CD4-positive, alpha-beta T cell treated with Interleukin-6 at 100 ng/mL for 8 hours (primary cell): ENCODE data around the gene PHLDB2.
A peak's percentile ranks its signal among the peaks of the same experiment; 100 is the strongest.

Experiments
- DNase-seq: peaks from one replicate; pipeline ENCODE4 v3.0.0-alpha.2; 2020; ENCODE audit warnings: mixed read lengths, low spot score

Gene PHLDB2

DNA sequence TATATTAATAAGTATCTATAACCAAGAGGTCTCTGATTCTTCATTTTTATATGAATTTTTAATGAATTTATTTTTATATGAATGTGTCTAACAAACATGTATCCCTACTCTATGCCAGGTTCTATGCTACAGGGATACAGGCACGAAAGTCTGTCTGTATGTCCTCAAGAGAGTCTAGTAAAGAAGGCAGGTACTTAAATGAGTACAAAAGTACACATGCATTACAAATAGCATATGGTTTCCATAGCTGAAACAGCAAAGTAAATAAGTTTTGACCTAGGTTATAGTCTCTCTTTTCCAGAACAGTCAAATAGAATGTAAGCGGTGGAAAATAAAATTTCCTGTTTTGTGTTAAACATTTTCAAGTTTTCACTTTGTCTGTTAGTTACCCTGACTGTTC lies 106.4 kb downstream of the PHLDB2 start:
- no peak for DNase-seq

DNA sequence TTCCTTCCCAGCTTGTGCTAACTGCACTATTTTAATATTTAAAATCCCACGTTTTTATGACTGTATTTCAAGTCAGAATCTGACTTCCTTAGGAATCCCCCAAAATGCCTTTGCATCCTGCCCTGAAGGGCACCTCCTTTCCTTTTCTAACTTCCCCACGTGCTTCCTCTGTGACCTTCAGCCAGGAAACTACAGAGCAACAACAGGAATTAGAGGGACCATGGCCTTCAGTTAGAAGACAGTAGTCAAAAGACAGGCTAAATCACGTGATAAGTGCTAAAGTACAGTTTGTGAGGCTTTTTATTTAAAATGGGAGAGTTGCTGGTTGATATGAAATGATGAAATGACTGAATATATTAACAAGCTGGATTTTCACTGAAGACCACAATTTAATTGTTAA lies 108.0 kb downstream of the PHLDB2 start:
- DNase-seq = no peak

DNA sequence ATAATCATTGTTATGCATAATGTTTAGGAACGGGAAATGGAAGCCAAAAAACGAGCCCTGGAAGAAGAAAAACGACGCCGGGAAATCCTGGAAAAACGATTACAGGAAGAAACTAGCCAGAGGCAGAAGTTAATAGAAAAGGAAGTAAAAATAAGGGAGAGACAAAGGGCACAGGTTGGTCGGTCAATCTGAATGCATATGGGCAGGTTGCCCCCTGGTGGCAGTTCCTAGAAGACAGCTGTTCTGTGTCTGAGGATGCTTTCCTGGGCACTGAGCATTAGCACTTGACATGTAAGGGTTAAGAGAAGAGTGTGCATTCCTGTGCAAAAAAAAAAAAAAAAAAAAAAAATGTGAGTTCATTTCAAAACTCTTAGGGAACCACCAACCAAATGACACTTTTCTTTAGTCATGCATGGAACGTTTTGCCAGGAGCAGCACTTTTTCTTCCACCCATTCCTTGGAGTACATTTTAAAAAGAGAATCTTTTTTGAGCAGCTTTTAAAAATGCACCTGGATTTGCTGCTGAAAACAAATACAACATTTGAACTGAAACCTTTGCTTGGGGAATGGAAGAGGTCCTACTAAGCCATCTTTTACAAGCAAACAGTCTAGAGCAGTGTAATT lies 108.7 kb downstream of the PHLDB2 start:
- peak; percentile 75 for DNase-seq

DNA sequence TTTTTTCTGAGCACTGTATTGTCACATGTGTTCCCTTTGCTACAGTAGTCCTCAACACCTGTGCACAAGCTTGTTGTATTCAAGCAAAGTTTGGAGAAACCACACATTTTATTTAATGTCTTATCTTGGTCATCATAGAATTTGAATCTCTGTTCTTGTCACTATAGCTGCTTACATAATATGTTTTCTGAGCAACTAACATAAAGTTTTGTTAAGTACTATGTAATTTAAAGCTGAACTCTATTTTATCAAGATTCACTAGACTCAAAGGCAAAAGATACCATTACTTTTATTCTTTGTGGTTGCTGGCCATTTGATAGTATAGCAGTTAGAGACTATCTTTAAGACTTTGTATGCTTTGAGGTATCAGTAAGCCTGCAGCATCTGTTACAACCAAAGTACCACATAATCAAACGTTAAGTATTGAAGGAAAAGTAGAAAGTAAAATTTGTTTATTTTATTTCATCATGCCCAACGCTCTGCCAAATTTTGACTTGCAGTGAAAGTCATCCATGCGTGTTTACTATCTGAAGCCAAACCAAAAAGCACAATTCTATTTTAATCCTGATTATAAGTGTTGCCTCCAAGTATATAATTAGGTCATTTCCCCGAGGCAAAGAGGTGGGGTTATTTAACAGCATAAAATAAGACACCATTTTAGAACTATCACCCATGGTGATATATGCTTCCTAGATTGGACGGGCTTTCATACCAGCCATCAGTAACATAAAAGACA lies 109.4 kb downstream of the PHLDB2 start:
- no peak for DNase-seq

DNA sequence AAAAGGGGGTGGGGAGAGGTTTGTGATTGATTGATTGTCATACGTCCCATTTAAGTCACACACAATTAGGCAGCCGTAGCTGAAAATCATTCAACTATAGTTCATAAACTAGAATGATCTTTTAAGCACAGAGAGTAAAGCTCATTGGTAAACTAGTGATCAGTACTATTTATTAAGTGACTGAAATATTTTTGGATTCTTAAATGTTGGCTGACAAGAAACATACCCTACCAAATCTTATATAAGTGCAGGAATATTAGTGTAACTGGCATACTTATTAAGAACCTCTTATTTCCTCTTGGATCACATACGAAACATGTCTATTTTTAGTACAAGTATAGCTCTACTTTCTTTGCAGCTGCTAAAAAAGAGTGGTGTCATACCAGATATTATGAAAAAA lies 111.3 kb downstream of the PHLDB2 start:
- no peak for DNase-seq

DNA sequence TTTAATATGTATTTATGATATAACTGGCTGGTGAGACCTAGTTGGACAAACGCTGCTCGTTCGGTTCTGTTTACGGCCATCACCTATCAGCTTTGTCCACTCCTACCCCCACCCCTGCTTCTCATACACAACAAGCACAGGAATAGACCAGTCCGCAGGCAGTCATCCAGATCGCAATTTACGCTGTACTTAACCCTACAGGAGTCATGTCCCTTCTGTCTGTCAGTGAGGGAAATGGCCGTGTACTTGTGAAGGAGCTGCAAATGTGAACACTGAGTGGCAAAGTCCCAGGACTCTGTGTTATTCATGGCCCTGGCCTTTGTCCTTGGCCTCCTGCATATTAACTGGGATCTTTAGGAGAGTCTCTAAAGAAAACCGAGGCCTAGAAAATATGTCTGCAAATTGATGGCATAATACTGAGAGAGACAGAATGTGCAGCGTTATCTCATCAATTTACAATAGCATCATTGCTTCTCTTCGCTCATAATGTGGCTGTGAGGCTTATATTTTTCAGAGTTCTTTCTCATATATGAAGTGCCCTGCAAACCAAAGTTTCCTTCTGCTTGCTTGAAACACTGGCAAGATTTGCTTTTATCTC lies 112.6 kb downstream of the PHLDB2 start:
- no peak for DNase-seq

DNA sequence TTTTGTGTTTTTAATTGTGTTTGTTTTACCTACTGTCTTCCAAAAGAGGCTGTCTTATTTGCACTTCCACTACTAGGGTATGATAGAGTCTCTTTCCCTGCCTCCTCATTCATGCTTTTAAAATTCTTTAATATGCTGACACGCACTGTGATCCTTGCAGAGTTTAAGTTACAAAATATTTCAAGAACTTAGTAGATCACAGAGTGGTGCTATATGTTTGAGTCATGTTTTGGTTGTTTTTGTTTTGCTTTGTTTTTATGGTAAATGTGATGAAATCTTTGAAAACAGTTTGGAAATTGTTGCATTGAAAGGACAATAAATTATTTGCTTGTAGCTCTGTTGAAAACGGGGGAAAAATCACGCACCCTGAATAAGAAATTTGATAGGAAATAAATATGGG lies 113.8 kb downstream of the PHLDB2 start:
- DNase-seq = no peak

DNA sequence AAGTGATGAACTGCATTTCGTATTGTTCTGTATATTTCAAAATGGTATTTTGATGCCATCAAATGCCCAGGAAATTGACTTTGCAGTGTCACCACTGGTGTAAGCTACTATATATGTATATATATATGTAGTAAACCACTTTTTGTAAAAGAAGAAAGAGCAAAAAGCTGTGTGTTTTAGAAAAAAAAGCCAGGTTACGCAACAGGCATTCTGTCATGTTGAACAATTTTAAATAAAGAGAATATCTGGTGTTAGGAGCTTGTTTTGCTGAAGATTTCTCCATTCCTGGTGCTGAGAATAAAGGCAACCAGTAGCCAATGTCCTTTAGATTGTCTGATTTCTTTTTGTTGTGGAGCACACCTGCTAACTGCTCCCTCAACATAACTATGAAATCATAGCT lies 116.1 kb downstream of the PHLDB2 start:
- no peak for DNase-seq

DNA sequence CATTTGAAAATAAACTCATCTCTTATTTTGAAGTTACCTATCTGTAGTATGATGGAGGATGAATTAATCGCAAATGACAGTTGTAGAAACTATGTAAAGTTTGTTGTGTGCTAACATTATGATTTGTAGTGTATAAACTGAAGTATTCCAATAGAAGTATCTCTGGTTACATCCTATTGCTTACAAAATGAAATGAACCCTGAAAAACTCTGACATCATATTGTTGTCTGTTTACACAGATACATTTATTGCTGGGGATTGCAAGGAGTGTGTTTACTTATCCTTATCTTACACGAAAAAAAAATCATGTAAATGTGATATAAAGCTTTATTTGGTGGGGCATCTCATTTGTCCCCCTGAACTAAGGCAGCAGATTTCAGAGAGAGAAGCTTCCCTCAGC lies 117.2 kb downstream of the PHLDB2 start:
- DNase-seq = no peak

DNA sequence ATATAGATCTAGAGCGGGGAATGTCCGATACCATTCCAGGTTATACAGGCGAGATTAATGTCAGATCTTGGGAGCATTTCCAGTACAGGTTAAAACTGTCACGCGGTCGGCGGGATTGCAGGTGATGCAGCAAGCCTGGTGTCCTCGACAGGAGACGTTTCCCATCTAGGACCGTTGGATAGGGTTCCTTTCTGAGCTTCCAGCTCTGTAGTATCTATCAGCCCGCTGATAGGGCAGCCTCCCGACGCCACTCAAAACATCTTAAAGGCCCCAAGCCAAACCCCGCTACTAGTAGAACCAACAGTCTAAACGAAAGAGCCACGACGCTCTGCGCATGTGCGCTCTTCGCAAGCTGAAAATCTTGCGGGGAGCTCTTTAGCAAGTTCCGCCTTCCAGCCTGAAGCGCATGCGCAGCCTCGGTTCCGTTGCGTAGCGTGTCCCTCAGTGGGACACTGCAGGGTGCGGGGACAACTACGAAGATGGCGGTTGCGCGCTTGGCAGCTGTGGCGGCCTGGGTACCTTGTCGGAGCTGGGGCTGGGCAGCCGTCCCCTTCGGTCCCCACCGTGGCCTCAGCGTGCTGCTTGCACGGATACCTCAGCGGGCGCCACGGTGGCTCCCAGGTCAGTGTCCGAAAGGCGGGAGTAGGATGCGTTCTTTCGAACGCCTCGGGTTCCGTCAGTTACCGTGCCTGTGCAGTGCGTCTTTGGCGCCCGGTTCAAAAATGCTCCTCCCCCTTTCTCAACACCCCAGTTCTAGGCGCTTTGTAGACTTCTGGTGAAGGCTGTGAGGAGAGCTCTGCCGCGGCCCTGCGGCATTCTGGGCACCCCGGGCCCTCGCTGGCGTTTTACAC lies 119.7 kb downstream of the PHLDB2 start, which contains the start of gene ABHD10:
Gene ABHD10 (plus strand): TSS at position 444 of the 851 bp plus-strand sequence. CDS start 36 bp downstream, at position 480.
- peak; percentile 97 for DNase-seq

DNA sequence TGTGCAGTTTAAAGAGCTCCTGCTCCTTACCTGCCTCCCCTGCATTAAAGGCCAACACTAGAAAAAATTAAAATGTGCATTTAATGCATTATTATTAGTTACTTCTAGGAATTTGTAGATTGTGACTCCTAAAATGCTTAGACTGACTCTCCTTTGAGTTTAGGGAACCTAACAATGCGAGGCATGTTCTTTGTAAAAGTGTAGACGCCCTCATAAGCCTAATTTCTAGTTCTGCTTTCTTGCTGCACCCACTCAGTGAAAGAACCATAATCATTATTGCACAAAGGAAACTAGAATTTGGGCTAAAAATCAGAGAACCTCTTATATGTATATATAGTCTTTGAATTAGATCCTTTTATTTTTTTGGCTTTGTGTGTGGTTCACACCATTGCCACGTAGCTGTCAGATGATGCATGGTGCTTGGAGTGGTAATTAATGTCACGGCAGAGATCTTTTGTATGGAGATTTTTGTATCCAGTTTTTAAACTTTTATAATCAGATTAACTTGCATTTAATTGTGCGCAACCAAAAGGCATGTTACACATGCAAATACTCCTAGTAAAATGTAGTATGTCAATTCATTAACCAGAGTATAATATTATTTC lies 120.5 kb downstream of the PHLDB2 start:
- no peak for DNase-seq

DNA sequence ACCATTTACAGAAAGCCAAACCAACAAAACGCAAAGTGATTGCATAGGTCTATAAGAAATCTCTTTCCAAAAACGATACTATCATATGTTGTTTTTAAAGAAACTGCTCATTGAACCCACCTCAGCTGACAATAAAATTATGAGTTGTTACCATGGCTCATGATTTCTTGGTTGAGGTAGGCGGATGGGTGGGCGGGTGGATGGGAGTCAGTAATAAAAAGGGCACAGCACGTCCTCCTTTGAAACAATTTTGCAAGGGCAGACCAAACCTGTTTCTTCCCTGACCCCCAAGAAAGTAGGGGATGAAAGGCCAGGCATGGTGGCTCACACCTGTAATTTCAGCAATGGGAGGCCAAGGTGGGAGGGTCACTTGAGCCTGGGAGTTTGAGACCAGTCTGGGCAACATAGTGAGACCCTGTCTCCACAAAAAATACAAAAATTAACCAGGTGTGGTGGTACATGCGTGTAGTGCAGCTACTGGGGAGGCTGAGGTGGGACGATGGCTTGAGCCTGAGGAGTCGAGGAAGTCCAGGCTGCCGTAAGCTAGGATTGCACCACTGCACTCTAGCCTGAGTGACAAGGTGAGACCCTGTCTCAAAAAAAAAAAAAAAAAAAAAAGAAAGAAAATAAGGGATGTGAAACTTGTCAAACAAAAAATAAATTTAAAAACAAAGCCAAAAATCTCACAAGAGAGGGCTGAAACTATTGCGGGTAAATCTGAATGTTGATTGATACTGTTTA lies 121.8 kb downstream of the PHLDB2 start:
- DNase-seq = no peak

DNA sequence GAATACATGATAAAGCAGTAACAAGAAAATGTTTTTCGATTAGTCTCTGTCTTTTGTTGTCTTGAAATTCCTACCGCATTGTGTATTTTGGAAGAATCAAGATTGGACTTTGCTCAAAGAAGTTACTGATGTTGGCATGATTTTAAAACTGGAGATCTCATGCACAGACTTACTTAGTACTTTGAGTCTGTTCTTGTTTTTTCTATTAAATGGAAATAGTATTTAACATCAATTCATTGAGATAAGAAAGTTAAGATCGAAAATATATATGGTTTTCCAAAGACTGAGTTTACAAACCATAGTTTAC lies 122.3 kb downstream of the PHLDB2 start:
- DNase-seq = no peak

DNA sequence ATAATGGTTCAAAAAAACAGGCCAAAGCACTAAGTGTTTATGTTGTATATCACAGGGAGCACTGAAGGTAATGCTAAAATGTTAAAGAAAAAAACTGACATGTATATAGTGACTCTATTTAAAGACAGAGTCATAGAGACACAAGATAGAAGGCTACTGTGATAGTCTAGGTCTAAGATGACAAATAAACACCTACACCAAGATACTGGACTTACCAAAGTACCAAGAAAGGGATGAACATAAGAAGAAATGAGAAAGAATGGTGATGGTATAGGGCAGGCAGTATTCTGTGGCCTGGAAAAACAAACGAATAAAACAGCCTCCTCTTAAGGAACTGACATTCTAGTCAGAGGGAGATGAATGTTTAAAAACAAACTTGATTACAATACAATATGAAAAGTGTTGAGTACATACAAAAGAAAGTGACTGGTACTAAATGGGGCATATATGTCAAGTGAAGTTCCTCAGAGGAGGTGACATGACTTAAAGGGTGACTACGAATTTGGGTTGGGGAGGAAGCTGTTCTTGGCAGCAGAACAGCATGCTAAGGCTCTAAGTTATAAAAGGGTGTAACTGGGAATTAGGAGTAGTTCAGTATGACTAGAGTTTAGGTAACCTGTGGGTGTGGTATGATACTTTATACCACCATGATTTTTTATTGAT lies 125.7 kb downstream of the PHLDB2 start:
- DNase-seq = no peak

DNA sequence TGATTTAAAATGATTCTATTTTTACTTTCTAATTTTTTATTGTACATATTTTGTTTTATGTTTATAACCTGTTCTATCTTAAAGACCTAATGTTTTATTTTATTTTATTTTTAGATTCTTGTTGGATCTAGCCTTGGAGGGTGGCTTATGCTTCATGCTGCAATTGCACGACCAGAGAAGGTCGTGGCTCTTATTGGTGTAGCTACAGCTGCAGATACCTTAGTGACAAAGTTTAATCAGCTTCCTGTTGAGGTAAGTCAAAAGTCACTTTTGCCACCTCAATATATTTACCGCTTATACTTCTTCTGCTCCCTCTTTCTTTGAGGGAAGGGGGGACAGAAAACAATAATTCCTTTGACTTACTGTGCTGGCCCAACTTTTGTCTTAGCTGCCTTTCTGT lies 127.7 kb downstream of the PHLDB2 start:
- DNase-seq = no peak

DNA sequence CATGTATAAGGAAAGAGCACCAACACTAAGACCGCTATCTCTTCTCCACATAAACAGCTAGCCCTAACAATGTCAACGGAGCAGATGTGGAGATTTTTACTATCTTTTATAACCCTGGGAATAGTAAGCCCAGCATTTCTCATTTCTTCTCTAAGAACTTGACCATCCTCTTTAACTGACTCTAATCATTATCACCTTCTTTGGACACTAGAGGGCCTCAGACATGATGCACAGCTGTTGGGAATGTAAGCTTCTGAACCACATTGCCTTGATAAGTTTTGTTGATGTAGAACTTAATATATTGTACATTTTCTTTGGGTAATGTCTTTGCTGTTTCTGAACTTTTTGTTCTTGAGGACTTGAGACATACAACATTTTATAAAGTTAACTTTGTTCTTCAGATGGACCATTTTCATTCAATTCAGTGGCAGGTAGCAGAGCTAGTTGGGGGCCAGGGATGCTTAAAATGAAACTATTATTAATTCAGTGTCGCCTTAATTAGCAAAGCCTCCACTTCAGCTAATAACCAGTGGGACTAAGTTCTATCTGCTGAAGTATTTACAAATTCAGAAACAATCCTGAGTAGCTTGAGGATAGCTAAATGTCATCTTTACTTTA lies 130.1 kb downstream of the PHLDB2 start:
- DNase-seq = peak; percentile 43

DNA sequence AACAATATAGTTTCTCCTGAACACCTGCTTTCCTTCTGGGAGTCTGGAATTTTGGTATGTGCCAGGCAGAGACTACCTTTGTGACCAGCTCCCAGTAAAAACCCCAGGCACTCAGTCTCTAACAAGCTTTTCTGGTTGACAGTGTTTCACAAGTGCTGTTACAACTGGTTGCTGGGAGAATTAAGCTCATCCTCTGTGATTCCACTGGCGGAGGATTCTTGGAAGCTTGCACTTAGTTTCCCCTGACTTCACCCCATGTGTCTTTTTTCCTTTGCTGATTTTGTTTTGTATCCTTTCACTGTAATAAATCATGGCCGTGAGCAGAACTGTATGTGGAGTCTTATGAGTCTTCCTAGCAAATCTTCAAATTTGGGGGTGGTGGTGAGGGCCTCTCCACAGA lies 134.0 kb downstream of the PHLDB2 start:
- no peak for DNase-seq

DNA sequence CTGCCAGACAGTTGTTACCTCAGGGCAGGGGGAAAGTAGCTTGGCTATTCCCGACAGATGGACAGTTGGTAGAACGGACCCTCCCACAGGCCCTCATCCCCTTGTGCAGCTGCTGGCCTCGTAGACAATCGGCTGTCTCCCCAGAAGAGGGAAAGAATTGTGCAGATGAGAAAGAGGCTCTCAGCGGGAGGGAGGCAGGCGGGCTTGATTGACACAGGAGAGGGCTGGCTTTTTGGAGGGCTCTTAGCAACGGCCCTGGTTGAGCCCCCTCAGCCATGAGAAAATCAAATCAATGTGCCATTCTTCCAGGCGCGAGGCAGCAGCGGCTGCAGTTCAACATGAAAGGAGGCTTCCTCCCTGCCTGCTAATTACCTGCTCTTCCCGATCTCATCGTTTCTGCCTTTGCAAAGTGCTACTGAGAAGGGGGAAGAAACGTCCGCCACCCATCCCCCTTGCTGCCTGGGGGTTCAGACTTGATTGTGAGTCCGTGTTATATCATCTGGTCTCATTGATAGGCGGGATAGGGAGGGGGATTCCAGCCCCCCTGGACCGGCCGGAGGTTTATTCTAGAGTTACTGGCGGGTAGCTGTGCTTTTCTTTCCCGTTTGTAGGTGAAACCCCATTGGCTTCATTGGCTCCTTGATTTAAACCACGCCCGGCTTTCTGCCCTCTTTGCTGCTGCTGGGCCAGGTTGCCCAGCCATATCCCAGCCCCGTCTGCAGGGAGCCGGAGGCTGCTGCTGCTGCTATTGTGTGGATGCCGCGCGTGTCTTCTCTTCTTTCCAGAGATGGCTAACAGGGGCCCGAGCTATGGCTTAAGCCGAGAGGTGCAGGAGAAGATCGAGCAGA lies 139.8 kb downstream of the PHLDB2 start, which contains the start of gene TAGLN3:
Gene TAGLN3 (plus strand): TSS at position 287 of the 848 bp plus-strand sequence. CDS start 501 bp downstream, at position 788.
- DNase-seq = no peak
